HEK293T (cell line): Measurements from ENCODE around the gene CFAP100.

Experiments used
- CTCF ChIA-PET: fragments of 350-600 bp; formaldehyde crosslinking; extraction: SDS; loops from one replicate; lab custom pipeline; 2021; ENCODE audit warnings: antibody characterized with exemption, inconsistent platforms; lab: Yijun Ruan, JAX
- POLR2A ChIA-PET: fragments of 350-600 bp; formaldehyde crosslinking; extraction: SDS; loops from one replicate; lab custom pipeline; 2020; ENCODE audit warnings: antibody characterized with exemption, inconsistent platforms; lab: Yijun Ruan, JAX
- DNase-seq: peaks from one replicate; pipeline ENCODE4 v3.0.0; 2012; ENCODE audit warnings: mixed read lengths; ENCODE audit errors: extremely low spot score
- ARNT ChIP-seq: fragments of 450-650 bp; IDR thresholded peaks from 2 replicates; pipeline ENCODE4 v1.6.1; 2017; ENCODE audit warnings: mild to moderate bottlenecking
- BHLHE40 ChIP-seq: fragments of 450-650 bp; IDR thresholded peaks from 2 replicates; pipeline ENCODE4 v1.6.1; 2016; ENCODE audit warnings: mild to moderate bottlenecking, moderate library complexity, borderline replicate concordance
- CTBP1 ChIP-seq: fragments of 450-650 bp; IDR thresholded peaks from 2 replicates; pipeline ENCODE4 v1.6.1; 2016; ENCODE audit warnings: borderline replicate concordance
- ELF4 ChIP-seq: fragments of 450-650 bp; IDR thresholded peaks from 2 replicates; pipeline ENCODE4 v1.6.1; 2017; ENCODE audit warnings: antibody characterized with exemption
- FOXA1 ChIP-seq: fragments of 450-650 bp; IDR thresholded peaks from 2 replicates; pipeline ENCODE4 v1.6.1; 2016; ENCODE audit warnings: mild to moderate bottlenecking
- FOXK2 ChIP-seq: fragments of 450-650 bp; IDR thresholded peaks from 2 replicates; pipeline ENCODE4 v1.6.1; 2016; ENCODE audit warnings: mild to moderate bottlenecking
- FOXM1 ChIP-seq: fragments of 450-650 bp; IDR thresholded peaks from 2 replicates; pipeline ENCODE4 v1.6.1; 2017; ENCODE audit warnings: mild to moderate bottlenecking, borderline replicate concordance
- HDGF ChIP-seq: fragments of 450-650 bp; IDR thresholded peaks from 2 replicates; pipeline ENCODE4 v1.6.1; 2017; ENCODE audit warnings: antibody characterized with exemption, borderline replicate concordance
- L3MBTL2 ChIP-seq: fragments of 450-650 bp; conservative IDR thresholded peaks from 2 replicates; pipeline ENCODE4 v1.6.1; 2016; ENCODE audit warnings: mild to moderate bottlenecking
- LEF1 ChIP-seq: fragments of 450-650 bp; IDR thresholded peaks from 2 replicates; pipeline ENCODE4 v1.6.1; 2017; ENCODE audit warnings: mild to moderate bottlenecking, borderline replicate concordance
- NFRKB ChIP-seq: fragments of 450-650 bp; IDR thresholded peaks from 2 replicates; pipeline ENCODE4 v1.6.1; 2016; ENCODE audit warnings: mild to moderate bottlenecking, moderate library complexity
- SP1 ChIP-seq: fragments of 450-650 bp; IDR thresholded peaks from 2 replicates; pipeline ENCODE4 v1.6.1; 2017
- SUZ12 ChIP-seq: fragments of 450-650 bp; IDR thresholded peaks from 2 replicates; pipeline ENCODE4 v1.6.1; 2016; ENCODE audit warnings: mild to moderate bottlenecking
- TARDBP ChIP-seq: fragments of 450-650 bp; IDR thresholded peaks from 2 replicates; pipeline ENCODE4 v1.6.1; 2016
- ZNF384 ChIP-seq: fragments of 450-650 bp; IDR thresholded peaks from 2 replicates; pipeline ENCODE4 v1.6.1; 2016
- TF ChIP-seq, protein P1 (sequence below): fragments of 450-650 bp; IDR thresholded peaks from 2 replicates; pipeline ENCODE4 v1.6.1; 2016

CFAP100 gene

DNA sequence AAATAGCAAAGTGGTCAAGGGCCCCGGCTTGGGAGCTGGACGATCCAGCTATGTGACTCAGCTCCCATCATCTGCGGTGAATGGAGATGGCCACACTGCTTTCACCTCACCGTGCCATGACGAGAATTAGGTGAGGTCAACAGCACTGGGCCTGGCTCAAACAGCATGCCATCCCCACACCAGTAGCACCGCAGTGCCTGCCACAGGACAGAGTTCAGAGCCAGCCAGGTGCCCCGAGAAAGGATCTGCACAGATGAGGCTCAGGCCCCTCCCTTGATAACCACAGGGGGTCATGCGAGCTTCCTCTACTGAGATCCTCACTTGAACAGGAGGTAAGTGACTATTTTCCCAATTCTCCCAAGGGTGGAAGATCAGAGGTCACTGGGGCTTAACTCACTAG, 51.6 kb downstream of the CFAP100 start:
- CTCF ChIA-PET, result no interaction called here

GRCh38 chr3:126446791-126447190, 52.1 kb downstream of the CFAP100 start:
- no peak for TF ChIP-seq BHLHE40
- no peak for TF ChIP-seq ARNT
- no peak for TF ChIP-seq ZNF384
- no peak for TF ChIP-seq NFRKB
- TF ChIP-seq LEF1, result no peak
- no peak for TF ChIP-seq SP1
- no peak for TF ChIP-seq CTBP1
- no peak for TF ChIP-seq SUZ12
- no peak for TF ChIP-seq FOXK2
- TF ChIP-seq, protein P1, sequence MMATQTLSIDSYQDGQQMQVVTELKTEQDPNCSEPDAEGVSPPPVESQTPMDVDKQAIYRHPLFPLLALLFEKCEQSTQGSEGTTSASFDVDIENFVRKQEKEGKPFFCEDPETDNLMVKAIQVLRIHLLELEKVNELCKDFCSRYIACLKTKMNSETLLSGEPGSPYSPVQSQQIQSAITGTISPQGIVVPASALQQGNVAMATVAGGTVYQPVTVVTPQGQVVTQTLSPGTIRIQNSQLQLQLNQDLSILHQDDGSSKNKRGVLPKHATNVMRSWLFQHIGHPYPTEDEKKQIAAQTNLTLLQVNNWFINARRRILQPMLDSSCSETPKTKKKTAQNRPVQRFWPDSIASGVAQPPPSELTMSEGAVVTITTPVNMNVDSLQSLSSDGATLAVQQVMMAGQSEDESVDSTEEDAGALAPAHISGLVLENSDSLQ, result no peak
- TF ChIP-seq FOXM1, result no peak
- TF ChIP-seq ELF4, result no peak
- TF ChIP-seq HDGF, result no peak
- POLR2A ChIA-PET, result interaction anchor here (0.6 kb wide), 1 partner anchor 1232 kb away, joined by 3 read pairs; no protein-coding TSS in a partner anchor
- no peak for DNase-seq
- CTCF ChIA-PET, result no interaction called here

More for the DNA sequence above, 51.6 kb downstream of the CFAP100 start:
- no peak for DNase-seq
- POLR2A ChIA-PET, result no interaction called here
- TF ChIP-seq TARDBP (no peak), LEF1 (no peak), SUZ12 (no peak), FOXM1 (no peak), L3MBTL2 (no peak), ELF4 (no peak), FOXA1 (no peak), CTBP1 (no peak), ZNF384 (no peak), BHLHE40 (no peak), HDGF (no peak), ARNT (no peak), FOXK2 (no peak), NFRKB (no peak), SP1 (no peak)
- TF ChIP-seq, protein P1, result no peak

DNA sequence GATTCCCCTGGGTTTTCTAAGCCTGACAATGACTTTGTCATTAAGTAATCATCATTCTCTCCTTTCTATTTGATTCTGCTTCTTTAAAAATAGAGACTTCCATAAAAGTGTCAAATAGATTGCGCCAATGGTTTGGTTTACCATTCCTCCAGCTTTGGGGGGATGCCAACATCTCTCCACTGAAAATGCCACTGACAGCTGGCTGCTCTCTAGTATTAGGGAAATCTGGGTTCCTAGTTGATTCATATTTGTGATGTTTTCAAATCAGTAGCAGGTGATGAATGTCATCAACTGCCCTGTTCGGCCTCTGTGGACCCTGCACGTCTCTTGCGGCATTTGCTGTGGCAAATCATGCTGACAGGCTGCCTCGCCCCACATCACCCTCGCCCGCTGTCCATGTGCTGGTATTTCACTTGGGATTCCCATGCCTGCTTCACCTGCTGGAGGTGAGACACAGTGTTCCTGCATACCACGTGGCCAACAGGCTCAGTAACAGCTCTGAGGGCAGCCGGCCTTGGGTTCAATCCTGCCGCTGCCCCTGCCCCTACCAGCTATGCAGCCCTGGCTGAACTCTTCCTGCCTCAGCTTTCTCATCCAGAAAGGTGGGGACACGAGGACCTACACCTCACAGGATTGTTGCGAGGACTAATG, 52.9 kb downstream of the CFAP100 start:
- DNase-seq, result no peak
- CTCF ChIA-PET, result no interaction called here
- TF ChIP-seq CTBP1 (no peak), TARDBP (no peak), FOXA1 (no peak), LEF1 (no peak), L3MBTL2 (no peak), SUZ12 (no peak), FOXK2 (no peak), SP1 (no peak), BHLHE40 (no peak), ZNF384 (no peak), ELF4 (no peak), HDGF (no peak), ARNT (no peak), NFRKB (no peak), FOXM1 (no peak)
- TF ChIP-seq, protein P1, result no peak
- POLR2A ChIA-PET, result interaction anchor here (0.6 kb wide), 1 partner anchor 1231 kb away, joined by 3 read pairs; no protein-coding TSS in a partner anchor

DNA sequence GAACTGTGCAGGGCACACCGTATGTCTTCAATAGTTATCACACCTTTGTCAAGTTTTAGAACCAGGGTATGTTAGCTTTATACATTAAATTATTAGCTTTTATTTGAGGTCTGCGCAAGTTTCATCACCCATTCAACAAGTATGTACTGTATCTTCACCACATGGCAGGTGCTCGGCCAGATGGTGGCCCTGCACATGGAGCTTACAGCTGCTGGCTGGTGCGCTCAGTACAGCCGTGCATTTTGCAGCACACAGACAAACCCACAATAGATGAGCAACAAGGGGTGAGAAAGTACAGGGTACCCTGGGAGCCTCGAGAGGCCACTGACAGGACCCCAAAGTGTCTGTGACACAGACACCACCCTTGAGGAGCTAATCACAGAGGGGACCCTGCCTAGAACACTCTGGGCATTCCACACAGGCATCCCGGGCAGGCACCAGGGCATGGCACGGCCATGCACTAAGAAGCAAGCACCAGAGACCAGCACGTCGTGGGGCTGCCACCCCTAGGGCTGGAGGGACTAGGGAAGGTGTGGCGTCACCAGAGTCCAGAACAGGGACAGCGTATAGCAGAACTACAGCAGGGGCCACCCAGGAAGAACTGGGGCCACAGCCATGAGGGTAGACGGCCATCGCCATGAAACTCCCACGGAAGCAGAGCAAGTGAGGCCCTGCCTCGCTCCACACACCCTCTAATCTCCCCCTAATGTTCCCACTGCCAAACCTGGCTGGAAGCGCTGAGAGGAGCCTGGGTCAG, 53.6 kb downstream of the CFAP100 start:
- ChIA-PET POLR2A (no interaction called here), CTCF (no interaction called here)
- TF ChIP-seq L3MBTL2 (no peak), FOXM1 (no peak), BHLHE40 (no peak), FOXK2 (no peak), ARNT (no peak), TARDBP (no peak), CTBP1 (no peak), ZNF384 (no peak), SUZ12 (no peak)
- TF ChIP-seq, protein P1, result no peak
- no peak for DNase-seq

DNA sequence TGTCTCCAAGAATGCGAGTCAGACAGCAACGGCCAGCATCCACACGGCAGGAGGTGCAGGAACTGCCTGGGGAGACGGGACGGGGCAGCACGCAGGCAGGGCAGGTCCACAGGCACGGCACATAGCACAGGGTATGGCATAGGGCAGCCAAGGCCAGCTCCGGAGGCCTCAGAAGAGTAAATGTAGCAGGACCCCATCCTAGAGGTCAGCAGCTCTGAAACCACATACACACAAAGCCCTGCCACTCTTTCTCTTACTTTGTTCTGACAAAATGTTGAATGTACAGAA, 54.1 kb downstream of the CFAP100 start:
- ChIA-PET POLR2A (no interaction called here), CTCF (no interaction called here)
- TF ChIP-seq FOXA1, result no peak
- no peak for TF ChIP-seq ZNF384
- no peak for TF ChIP-seq SUZ12
- TF ChIP-seq FOXM1, result no peak
- TF ChIP-seq HDGF, result no peak
- TF ChIP-seq LEF1, result no peak
- no peak for TF ChIP-seq ELF4
- no peak for TF ChIP-seq FOXK2
- TF ChIP-seq NFRKB, result no peak
- no peak for TF ChIP-seq TARDBP
- no peak for TF ChIP-seq SP1
- no peak for TF ChIP-seq CTBP1
- DNase-seq, result no peak
